Breast epithelium (tissue), 4 donors: ENCODE results near the gene ROR2. TPM values are rescaled to one million over a fixed set of nuclear protein-coding genes. Genes with fewer than 3 reads are reported as not detected.

ENCODE experiments used
- DNase-seq, 2 donors: peaks; one replicate each; pipeline ENCODE4 v3.0.0-alpha.2; 2019; ENCODE audit warnings: low spot score in 2 of 2
- H3K27ac ChIP-seq, 2 donors: fragments of 200-600 bp; sonication (generic) in 1 of 2; one replicate each; pipeline ENCODE4 v1.5.1; 2016 to 2019; ENCODE audit warnings: mild to moderate bottlenecking in 1 of 2
- H3K27me3 ChIP-seq, 2 donors: fragments of 200-600 bp; sonication (generic) in 1 of 2; one replicate each; pipeline versions ENCODE4 v1.5.1 to v1.6.0; 2017 to 2019; ENCODE audit warnings: control low read depth in 1 of 2, mild to moderate bottlenecking in 1 of 2
- H3K36me3 ChIP-seq: fragments of 200-600 bp; one replicate; pipeline ENCODE4 v1.5.1; 2019
- H3K4me1 ChIP-seq, 2 donors: fragments of 200-600 bp; sonication (generic); one replicate each; pipeline ENCODE4 v1.5.1; 2016 to 2019; ENCODE audit warnings: control low read depth in 1 of 2
- H3K4me3 ChIP-seq, 3 donors: fragments of 200-600 bp; sonication (generic); 1 replicate in 2 of 3; 2 replicates in 1 of 3; pipeline ENCODE4 v1.5.1; 2016 to 2019; ENCODE audit warnings: mild to moderate bottlenecking in 3 of 3, moderate library complexity in 2 of 3
- H3K9me3 ChIP-seq, 2 donors: fragments of 200-600 bp; sonication (generic) in 1 of 2; one replicate each; pipeline ENCODE4 v1.5.1; 2016 to 2019; ENCODE audit warnings: control low read depth in 1 of 2
- CTCF ChIP-seq, 3 donors: fragments of 450-650 bp; IDR thresholded peaks; one replicate each; pipeline ENCODE4 v1.5.1; 2016 to 2017; ENCODE audit warnings: antibody characterized with exemption in 3 of 3, mild to moderate bottlenecking in 3 of 3, moderate library complexity in 3 of 3
- POLR2A ChIP-seq: fragments of 450-650 bp; IDR thresholded peaks from one replicate; pipeline ENCODE4 v1.6.1; 2016; ENCODE audit warnings: antibody characterized with exemption, mild to moderate bottlenecking, moderate library complexity
- POLR2AphosphoS5 ChIP-seq, 3 donors: sonication (generic); formaldehyde crosslinking; IDR thresholded peaks; one replicate each; pipeline ENCODE4 v1.6.1; 2017; ENCODE audit warnings: antibody characterized with exemption in 3 of 3
- intact Hi-C: fragments of 100-400 bp; cut with DNase I; formaldehyde crosslinking; loops from one replicate; pipeline ENCODE4 v1.15.1; 2023; ENCODE audit warnings: low total_unique reads
- total RNA-seq, 3 donors: library from RNA; depleted of rRNA; stranded (reverse); fragments of >200 nt; gene quantifications; one replicate each; pipeline ENCODE4 v1.1.0, GENCODE V29; 2016

Gene ROR2
- total RNA-seq, 3 donors from 2014 or later, result 2.1 to 25.6 (median 10.2) TPM

- Histone ChIP-seq H3K4me1 (no peaks in the 10 kb centered on the region), H3K27ac (peak overlapping the region in 1 of 2 donors; percentile 19)
- no peak for TF ChIP-seq CTCF (IDR thresholded peaks at IDR 0.05)
- no peak for TF ChIP-seq POLR2AphosphoS5 (IDR thresholded peaks at IDR 0.05)
- TF ChIP-seq POLR2A, result no peak
Measured at GRCh38 chr9:91777292-91777830, 172.7 kb downstream of the ROR2 start.

DNA sequence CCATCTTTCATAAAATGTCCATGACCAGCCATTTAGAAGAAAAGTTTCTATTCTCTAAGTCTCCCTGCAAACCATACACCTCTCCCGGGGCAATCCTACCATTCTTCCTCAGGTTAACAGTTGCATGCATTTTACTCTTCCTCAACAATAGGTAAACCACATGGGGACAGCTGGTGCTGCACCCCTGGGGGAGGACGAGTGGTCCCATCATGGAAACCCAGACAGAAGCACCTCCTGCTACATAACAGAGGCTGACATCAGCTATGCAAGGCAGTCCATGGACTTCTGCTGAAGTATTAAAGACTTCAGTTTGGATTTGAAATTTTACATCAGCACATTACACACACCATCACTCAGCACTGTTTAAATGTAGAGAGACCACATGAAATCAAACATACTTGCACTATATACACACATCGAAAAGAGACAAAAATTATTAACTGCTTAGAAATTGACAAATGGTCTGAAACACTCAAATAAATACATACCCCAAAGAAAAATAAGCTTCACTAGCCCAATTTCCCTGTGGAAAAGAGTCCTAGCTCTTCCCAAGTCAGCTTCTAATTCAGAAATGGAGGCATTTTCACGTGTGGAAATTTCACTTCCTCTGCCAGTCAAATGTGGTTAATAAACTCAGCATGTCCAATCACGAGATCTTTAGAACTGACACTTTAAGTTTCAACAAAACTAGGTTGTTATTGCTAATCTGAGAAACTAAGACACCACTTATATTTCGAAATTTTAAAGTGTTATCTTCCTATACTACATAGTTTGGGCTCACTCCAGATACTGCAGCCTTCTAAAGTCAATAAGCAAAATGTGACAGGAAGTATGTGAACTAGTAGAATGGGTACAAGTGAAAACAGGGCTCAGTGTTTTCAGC, 173.4 kb downstream of the ROR2 start:
- H3K4me3 ChIP-seq, result no peak overlapping the region
- no peaks in the 10 kb centered on the region for H3K9me3 ChIP-seq
- H3K4me1 ChIP-seq, result no peaks in the 10 kb centered on the region
- no peak for DNase-seq
- no peaks in the 10 kb centered on the region for H3K27me3 ChIP-seq
- TF ChIP-seq CTCF (IDR thresholded peaks at IDR 0.05) (no peak), POLR2AphosphoS5 (IDR thresholded peaks at IDR 0.05) (no peak), POLR2A (no peak)
- intact Hi-C loops, result no loop called here
- H3K36me3 ChIP-seq, result no peaks in the 10 kb centered on the region
- peak overlapping the region in 1 of 2 donors; percentile 19 for H3K27ac ChIP-seq

More at GRCh38 chr9:91777292-91777830, 172.7 kb downstream of the ROR2 start:
- Histone ChIP-seq H3K9me3 (no peaks in the 10 kb centered on the region), H3K4me3 (no peak overlapping the region), H3K36me3 (no peaks in the 10 kb centered on the region), H3K27me3 (no peaks in the 10 kb centered on the region)
- no peak for DNase-seq
- intact Hi-C loops, result no loop called here

DNA sequence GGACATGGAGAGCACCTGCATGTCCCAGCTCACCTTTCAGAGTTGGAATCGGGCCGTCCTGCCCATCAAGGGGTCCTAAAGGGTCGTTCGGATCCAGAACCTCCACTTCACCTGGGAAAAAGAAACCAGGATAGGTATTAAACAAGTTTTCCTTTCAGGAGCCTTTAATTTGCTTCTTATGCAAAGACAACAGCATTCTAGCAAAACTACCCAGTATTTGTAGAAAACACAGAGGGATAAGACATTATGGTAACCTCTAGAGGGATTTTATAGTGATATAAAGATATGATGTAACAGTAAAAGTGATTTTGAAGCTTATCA, 174.4 kb downstream of the ROR2 start:
- H3K36me3 ChIP-seq, result no peaks in the 10 kb centered on the region
- no peaks in the 10 kb centered on the region for H3K9me3 ChIP-seq
- no peak for TF ChIP-seq CTCF (IDR thresholded peaks at IDR 0.05)
- no peak overlapping the region for H3K27ac ChIP-seq
- DNase-seq, result no peak
- H3K4me1 ChIP-seq, result no peaks in the 10 kb centered on the region
- H3K27me3 ChIP-seq, result no peaks in the 10 kb centered on the region
- intact Hi-C loops, result no loop called here
- no peak overlapping the region for H3K4me3 ChIP-seq

- peak; percentile 63 to 78 (median 72) for TF ChIP-seq CTCF (IDR thresholded peaks at IDR 0.05)
- no peak for TF ChIP-seq POLR2A
- peak in 1 of 3 donors; percentile 12 for TF ChIP-seq POLR2AphosphoS5 (IDR thresholded peaks at IDR 0.05)
- no peaks in the 10 kb centered on the region for H3K9me3 ChIP-seq
- H3K4me3 ChIP-seq, result no peak overlapping the region
- no peak overlapping the region for H3K27ac ChIP-seq
- H3K4me1 ChIP-seq, result no peaks in the 10 kb centered on the region
- peak; percentile 38 to 63 for DNase-seq
- intact Hi-C loops, result no loop called here
- H3K27me3 ChIP-seq, result no peaks in the 10 kb centered on the region
- H3K36me3 ChIP-seq, result no peaks in the 10 kb centered on the region
Measured at GRCh38 chr9:91775011-91775707, 174.9 kb downstream of the ROR2 start.

DNA sequence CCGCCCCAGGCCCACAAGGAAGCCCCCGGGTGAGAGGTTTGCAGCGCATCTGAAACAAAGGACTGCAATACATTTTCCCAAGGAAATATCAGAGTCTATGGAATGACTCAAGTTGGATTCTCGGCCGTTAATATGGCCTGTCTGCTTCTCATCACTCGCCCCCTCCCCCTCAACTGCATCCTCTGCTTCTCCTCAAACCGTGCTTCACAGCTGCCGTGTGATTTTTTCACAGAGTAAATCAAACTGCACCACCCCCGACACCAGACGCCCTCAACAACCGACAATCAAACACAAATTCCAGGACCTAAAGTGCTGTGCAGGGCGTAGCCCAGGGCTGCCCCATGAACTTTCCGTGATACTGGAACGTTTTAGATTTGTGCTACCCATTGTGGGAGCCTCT, 176.9 kb downstream of the ROR2 start:
- intact Hi-C loops, result no loop called here
- Histone ChIP-seq H3K4me1 (no peaks in the 10 kb centered on the region), H3K4me3 (no peak overlapping the region), H3K36me3 (no peaks in the 10 kb centered on the region), H3K9me3 (no peaks in the 10 kb centered on the region), H3K27me3 (no peaks in the 10 kb centered on the region), H3K27ac (no peak overlapping the region)
- DNase-seq, result no peak
- TF ChIP-seq POLR2A (no peak), CTCF (IDR thresholded peaks at IDR 0.05) (no peak), POLR2AphosphoS5 (IDR thresholded peaks at IDR 0.05) (no peak)
